HepG2 (cell line): ENCODE results near the gene ADGRG6. TPM values are rescaled to one million over a fixed set of nuclear protein-coding genes. Genes with fewer than 3 reads are reported as not detected.

Source experiments
- CBX5 ChIP-seq: sonication (generic); formaldehyde crosslinking; IDR thresholded peaks from 2 replicates; pipeline ENCODE4 v1.4.0; 2020; ENCODE audit warnings: missing genetic modification reagents, borderline replicate concordance
- CEBPG ChIP-seq: IDR thresholded peaks from 2 replicates; pipeline ENCODE4 v1.6.1; 2016
- FOSL1 ChIP-seq: sonication (generic); formaldehyde crosslinking; IDR thresholded peaks from 2 replicates; pipeline ENCODE4 v1.9.0; 2021; ENCODE audit warnings: missing genetic modification reagents, borderline replicate concordance
- FOXM1 ChIP-seq: sonication (generic); formaldehyde crosslinking; IDR thresholded peaks from 2 replicates; pipeline ENCODE4 v1.5.0; 2020; ENCODE audit warnings: missing genetic modification reagents
- GPN1 ChIP-seq: sonication (generic); formaldehyde crosslinking; IDR thresholded peaks from 2 replicates; pipeline ENCODE4 v1.5.1; 2020; ENCODE audit warnings: missing genetic modification reagents, borderline replicate concordance
- MTF1 ChIP-seq: sonication (generic); formaldehyde crosslinking; IDR thresholded peaks from 2 replicates; pipeline ENCODE4 v1.5.0; 2020; ENCODE audit warnings: missing genetic modification reagents
- PAX8 ChIP-seq: sonication (generic); formaldehyde crosslinking; IDR thresholded peaks from 2 replicates; pipeline ENCODE4 v1.8.0; 2022; ENCODE audit warnings: mild to moderate bottlenecking, missing genetic modification reagents, borderline replicate concordance
- RBAK ChIP-seq: sonication (generic); formaldehyde crosslinking; IDR thresholded peaks from 2 replicates; pipeline ENCODE4 v1.5.1; 2020; ENCODE audit warnings: mild to moderate bottlenecking, missing genetic modification reagents
- SETDB1 ChIP-seq: sonication (generic); formaldehyde crosslinking; IDR thresholded peaks from 2 replicates; pipeline ENCODE4 v1.5.1; 2020; ENCODE audit warnings: missing genetic modification reagents, mild to moderate bottlenecking, borderline replicate concordance
- SMARCE1 ChIP-seq: fragments of 450-650 bp; IDR thresholded peaks from 2 replicates; pipeline ENCODE4 v1.6.1; 2017; ENCODE audit warnings: borderline replicate concordance
- ZFP41 ChIP-seq: sonication (generic); formaldehyde crosslinking; IDR thresholded peaks from 2 replicates; pipeline ENCODE4 v1.4.0; 2020; ENCODE audit warnings: mild to moderate bottlenecking, missing genetic modification reagents, borderline replicate concordance
- ZNF232 ChIP-seq: sonication (generic); formaldehyde crosslinking; IDR thresholded peaks from 2 replicates; pipeline ENCODE4 v1.4.0; 2020; ENCODE audit warnings: missing genetic modification reagents, borderline replicate concordance
- ZNF484 ChIP-seq: sonication (generic); formaldehyde crosslinking; IDR thresholded peaks from 2 replicates; pipeline ENCODE4 v1.5.1; 2020; ENCODE audit warnings: mild to moderate bottlenecking, low read depth, missing genetic modification reagents, borderline replicate concordance
- ZNF607 ChIP-seq: sonication (generic); formaldehyde crosslinking; IDR thresholded peaks from 2 replicates; pipeline ENCODE4 v1.5.1; 2020; ENCODE audit warnings: missing genetic modification reagents, mild to moderate bottlenecking, borderline replicate concordance
- ZNF672 ChIP-seq: sonication (generic); formaldehyde crosslinking; IDR thresholded peaks from 2 replicates; pipeline ENCODE4 v1.8.1; 2022; ENCODE audit warnings: missing genetic modification reagents
- ZNF782 ChIP-seq: sonication (generic); formaldehyde crosslinking; IDR thresholded peaks from 2 replicates; pipeline ENCODE4 v1.4.0; 2020; ENCODE audit warnings: missing genetic modification reagents, mild to moderate bottlenecking, borderline replicate concordance
- ZNF788 ChIP-seq: sonication (generic); formaldehyde crosslinking; IDR thresholded peaks from 2 replicates; pipeline ENCODE4 v1.5.0; 2020; ENCODE audit warnings: mild to moderate bottlenecking, missing genetic modification reagents, borderline replicate concordance
- polyA plus RNA-seq, 8 experiments: library from polyadenylated mRNA; depleted of rRNA in 3 of 8; stranded (reverse) in 7 of 8; unstranded in 1 of 8; fragments of >200 nt; fragmentation: Illumina TruSeq in 4 of 8; extraction: Trizol in 4 of 8; gene quantifications; 2 replicates each; pipeline versions ENCODE4 v1.2.1 to v1.2.3, GENCODE V29; 2011 to 2016; ENCODE audit warnings: low read depth in 4 of 8, missing spikeins in 1 of 8, mixed read lengths in 1 of 8; ENCODE audit not compliant: insufficient read depth in 1 of 8
- total RNA-seq, 5 experiments: library from RNA; depleted of rRNA; stranded (reverse); fragments of >200 nt; fragmentation: Illumina TruSeq; extraction: Trizol; gene quantifications; 2 replicates each; pipeline ENCODE4 v1.2.3, GENCODE V29; 2016; ENCODE audit warnings: low read depth in 1 of 5
- TF ChIP-seq, protein P1 (sequence below), 2 experiments: fragments of 450-650 bp in 1 of 2; sonication (generic) in 1 of 2; formaldehyde crosslinking; IDR thresholded peaks; 2 replicates each; pipeline versions ENCODE4 v1.5.0 to v1.8.0; 2020 to 2022; ENCODE audit warnings: mild to moderate bottlenecking in 1 of 2, missing genetic modification reagents in 1 of 2
- TF ChIP-seq, protein P2 (sequence below): IDR thresholded peaks from 2 replicates; pipeline ENCODE4 v1.4.0; 2020; ENCODE audit warnings: mild to moderate bottlenecking, missing genetic modification reagents
- TF ChIP-seq, protein P3 (sequence below): sonication (generic); formaldehyde crosslinking; conservative IDR thresholded peaks from 2 replicates; pipeline ENCODE4 v1.4.0; 2020; ENCODE audit warnings: missing genetic modification reagents
- TF ChIP-seq, protein P4 (sequence below): sonication (generic); formaldehyde crosslinking; IDR thresholded peaks from 2 replicates; pipeline ENCODE4 v1.8.0; 2022; ENCODE audit warnings: mild to moderate bottlenecking, missing genetic modification reagents, borderline replicate concordance

The ADGRG6 gene
- total and polyA plus RNA-seq, 2 of the 13 experiments (the other 11 are each of a cell fraction or from before 2014, with no cell fraction given), result 129 to 249 TPM

DNA sequence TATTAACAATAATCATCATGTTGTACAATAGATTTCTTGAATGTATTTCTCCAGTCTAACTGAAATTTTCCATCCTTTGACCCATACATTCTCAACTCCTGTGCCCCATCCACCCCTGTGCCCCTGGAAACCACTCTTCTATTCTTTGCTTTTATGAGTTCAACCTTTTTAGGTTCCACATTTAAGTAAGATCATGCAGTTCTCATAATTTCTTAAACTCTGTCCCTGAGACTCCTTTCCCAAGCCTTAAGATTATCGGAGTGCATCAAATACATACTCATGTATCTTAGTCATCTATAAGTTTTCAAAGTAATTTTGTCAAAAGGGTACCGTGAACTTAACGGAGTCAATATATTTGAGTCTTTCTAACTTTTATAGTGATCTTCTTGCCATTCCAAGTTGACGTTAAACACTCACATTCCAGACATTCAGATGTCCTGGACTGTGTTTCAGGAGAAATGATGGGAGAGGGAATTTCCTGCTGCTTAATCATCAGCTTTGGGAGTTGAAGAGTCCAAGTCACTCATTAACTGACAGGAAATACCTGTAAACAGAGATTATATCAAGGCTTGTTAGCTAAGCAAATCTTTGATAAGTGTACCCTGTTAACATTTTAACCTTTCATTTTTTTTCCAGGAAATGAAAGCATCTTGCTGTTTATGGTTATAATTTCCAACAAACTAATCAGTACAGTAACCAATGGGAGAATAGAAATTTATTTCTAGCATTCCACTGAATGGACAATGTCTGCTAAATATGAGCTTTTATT lies 73.3 kb downstream of the ADGRG6 start (continued):
- TF ChIP-seq FOSL1, result peak; percentile 71; the same call in 1 of the 2 replicates
- TF ChIP-seq ZFP41, result no peak
- TF ChIP-seq ZNF607, result no peak
- TF ChIP-seq, protein P1, sequence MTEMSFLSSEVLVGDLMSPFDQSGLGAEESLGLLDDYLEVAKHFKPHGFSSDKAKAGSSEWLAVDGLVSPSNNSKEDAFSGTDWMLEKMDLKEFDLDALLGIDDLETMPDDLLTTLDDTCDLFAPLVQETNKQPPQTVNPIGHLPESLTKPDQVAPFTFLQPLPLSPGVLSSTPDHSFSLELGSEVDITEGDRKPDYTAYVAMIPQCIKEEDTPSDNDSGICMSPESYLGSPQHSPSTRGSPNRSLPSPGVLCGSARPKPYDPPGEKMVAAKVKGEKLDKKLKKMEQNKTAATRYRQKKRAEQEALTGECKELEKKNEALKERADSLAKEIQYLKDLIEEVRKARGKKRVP (CRISPR knock-in tag; IDR thresholded peaks at IDR 0.05), result peak in 1 of 2 experiments; percentile 88; a peak in 2 of 4 replicates
- TF ChIP-seq MTF1, result no peak
- no peak for TF ChIP-seq ZNF782 (CRISPR knock-in tag)
- no peak for TF ChIP-seq CBX5 (CRISPR knock-in tag)
- TF ChIP-seq CEBPG, result peak; percentile 84
- no peak for TF ChIP-seq ZNF788 (CRISPR knock-in tag)
- no peak for TF ChIP-seq GPN1
- no peak for TF ChIP-seq ZNF484 (CRISPR knock-in tag)
- no peak for TF ChIP-seq ZNF232
- TF ChIP-seq SETDB1 (CRISPR knock-in tag), result no peak
- no peak for TF ChIP-seq ZNF672 (CRISPR knock-in tag)
- TF ChIP-seq, protein P2, sequence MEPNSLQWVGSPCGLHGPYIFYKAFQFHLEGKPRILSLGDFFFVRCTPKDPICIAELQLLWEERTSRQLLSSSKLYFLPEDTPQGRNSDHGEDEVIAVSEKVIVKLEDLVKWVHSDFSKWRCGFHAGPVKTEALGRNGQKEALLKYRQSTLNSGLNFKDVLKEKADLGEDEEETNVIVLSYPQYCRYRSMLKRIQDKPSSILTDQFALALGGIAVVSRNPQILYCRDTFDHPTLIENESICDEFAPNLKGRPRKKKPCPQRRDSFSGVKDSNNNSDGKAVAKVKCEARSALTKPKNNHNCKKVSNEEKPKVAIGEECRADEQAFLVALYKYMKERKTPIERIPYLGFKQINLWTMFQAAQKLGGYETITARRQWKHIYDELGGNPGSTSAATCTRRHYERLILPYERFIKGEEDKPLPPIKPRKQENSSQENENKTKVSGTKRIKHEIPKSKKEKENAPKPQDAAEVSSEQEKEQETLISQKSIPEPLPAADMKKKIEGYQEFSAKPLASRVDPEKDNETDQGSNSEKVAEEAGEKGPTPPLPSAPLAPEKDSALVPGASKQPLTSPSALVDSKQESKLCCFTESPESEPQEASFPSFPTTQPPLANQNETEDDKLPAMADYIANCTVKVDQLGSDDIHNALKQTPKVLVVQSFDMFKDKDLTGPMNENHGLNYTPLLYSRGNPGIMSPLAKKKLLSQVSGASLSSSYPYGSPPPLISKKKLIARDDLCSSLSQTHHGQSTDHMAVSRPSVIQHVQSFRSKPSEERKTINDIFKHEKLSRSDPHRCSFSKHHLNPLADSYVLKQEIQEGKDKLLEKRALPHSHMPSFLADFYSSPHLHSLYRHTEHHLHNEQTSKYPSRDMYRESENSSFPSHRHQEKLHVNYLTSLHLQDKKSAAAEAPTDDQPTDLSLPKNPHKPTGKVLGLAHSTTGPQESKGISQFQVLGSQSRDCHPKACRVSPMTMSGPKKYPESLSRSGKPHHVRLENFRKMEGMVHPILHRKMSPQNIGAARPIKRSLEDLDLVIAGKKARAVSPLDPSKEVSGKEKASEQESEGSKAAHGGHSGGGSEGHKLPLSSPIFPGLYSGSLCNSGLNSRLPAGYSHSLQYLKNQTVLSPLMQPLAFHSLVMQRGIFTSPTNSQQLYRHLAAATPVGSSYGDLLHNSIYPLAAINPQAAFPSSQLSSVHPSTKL (CRISPR knock-in tag), result peak; percentile 100
- TF ChIP-seq, protein P3, sequence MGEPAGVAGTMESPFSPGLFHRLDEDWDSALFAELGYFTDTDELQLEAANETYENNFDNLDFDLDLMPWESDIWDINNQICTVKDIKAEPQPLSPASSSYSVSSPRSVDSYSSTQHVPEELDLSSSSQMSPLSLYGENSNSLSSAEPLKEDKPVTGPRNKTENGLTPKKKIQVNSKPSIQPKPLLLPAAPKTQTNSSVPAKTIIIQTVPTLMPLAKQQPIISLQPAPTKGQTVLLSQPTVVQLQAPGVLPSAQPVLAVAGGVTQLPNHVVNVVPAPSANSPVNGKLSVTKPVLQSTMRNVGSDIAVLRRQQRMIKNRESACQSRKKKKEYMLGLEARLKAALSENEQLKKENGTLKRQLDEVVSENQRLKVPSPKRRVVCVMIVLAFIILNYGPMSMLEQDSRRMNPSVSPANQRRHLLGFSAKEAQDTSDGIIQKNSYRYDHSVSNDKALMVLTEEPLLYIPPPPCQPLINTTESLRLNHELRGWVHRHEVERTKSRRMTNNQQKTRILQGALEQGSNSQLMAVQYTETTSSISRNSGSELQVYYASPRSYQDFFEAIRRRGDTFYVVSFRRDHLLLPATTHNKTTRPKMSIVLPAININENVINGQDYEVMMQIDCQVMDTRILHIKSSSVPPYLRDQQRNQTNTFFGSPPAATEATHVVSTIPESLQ, result no peak; the same call in 1 of the 2 replicates
- TF ChIP-seq, protein P4, sequence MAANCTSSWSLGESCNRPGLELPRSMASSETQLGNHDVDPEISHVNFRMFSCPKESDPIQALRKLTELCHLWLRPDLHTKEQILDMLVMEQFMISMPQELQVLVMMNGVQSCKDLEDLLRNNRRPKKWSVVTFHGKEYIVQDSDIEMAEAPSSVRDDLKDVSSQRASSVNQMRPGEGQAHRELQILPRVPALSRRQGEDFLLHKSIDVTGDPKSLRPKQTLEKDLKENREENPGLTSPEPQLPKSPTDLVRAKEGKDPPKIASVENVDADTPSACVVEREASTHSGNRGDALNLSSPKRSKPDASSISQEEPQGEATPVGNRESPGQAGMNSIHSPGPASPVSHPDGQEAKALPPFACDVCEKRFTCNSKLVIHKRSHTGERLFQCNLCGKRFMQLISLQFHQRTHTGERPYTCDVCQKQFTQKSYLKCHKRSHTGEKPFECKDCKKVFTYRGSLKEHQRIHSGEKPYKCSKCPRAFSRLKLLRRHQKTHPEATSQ (CRISPR knock-in tag), result no peak; the same call in 1 of the 2 replicates
- TF ChIP-seq SMARCE1, result no peak
- no peak for TF ChIP-seq RBAK (CRISPR knock-in tag)
- TF ChIP-seq PAX8 (CRISPR knock-in tag), result no peak
- no peak for TF ChIP-seq FOXM1
